Left cardiac atrium (tissue), 2 donors: ENCODE results near the gene KANK4. TPM values are rescaled to one million over a fixed set of nuclear protein-coding genes. Genes with fewer than 3 reads are reported as not detected.

ENCODE experiments used
- total RNA-seq, 2 donors: library from RNA; stranded (reverse); fragmentation: NEBNext Ultra II Directional; extraction: Animal tissue kit (Norgen Biotek cat#: 25700); gene quantifications; one replicate each; pipeline ENCODE4 v1.2.1, GENCODE V29; 2021
- donor health status: DM: no; HTN: yes; CAD: no; lungs with severe emphysema.
- donor health status: DM: yes; HTN: yes; CAD: no.

The KANK4 gene
- total RNA-seq, 2 donors from 2014 or later: 1.4 to 4.0 TPM

Other genes starting within 250 kb of the KANK4 start
- under 1 TPM; 0.09 to 0.34 TPM for gene L1TD1, start 124.6 kb downstream of the KANK4 start, total RNA-seq
- 10 to 100 TPM; 15.2 to 15.5 TPM for gene USP1, start 117.6 kb upstream of the KANK4 start, total RNA-seq